HepG2 (cell line): Measurements from ENCODE around the gene CNNM4. TPM values are rescaled to one million over a fixed set of nuclear protein-coding genes. Genes with fewer than 3 reads are reported as not detected.

Experiments
- ATAC-seq: fragments of 200-7000 bp; cut with Tn5 transposase; 3 replicates; pipeline ENCODE4 v1.9.1; 2020; ENCODE audit warnings: mild to moderate bottlenecking, moderate library complexity
- BruUV-seq: library from RNA; stranded (reverse); fragments of 400-500 nt; replicated peaks from 2 replicates; lab custom pipeline; 2021; lab: Mats Ljungman, UMichigan
- CTCF ChIA-PET: fragments of 300-600 bp; formaldehyde crosslinking; extraction: SDS; loops from one replicate; lab custom pipeline; 2021; ENCODE audit warnings: low total read pairs, inconsistent platforms, low intra/inter-chr PET ratio; lab: Yijun Ruan, JAX
- POLR2A ChIA-PET: fragments of 350-600 bp; sonication (Branson Sonifier 250); formaldehyde crosslinking; loops from one replicate; lab custom pipeline; 2020; ENCODE audit warnings: antibody characterized with exemption, inconsistent platforms; lab: Yijun Ruan, JAX
- DNase-seq: peaks from one replicate; pipeline ENCODE4 v3.0.0-alpha.2; 2015; ENCODE audit warnings: low spot score
- FAIRE-seq: peaks from 3 replicates; lab custom pipeline; 2011; peaks lifted over from hg19 to GRCh38; lab: Jason Lieb, UNC
- H2AFZ ChIP-seq: one replicate; pipeline ENCODE4 v1.6.1; 2011; ENCODE audit warnings: low read length, inconsistent platforms
- H3K27ac ChIP-seq: fragments of 300-600 bp; 3 replicates; pipeline ENCODE4 v1.8.0; 2011; ENCODE audit warnings: mixed run types, mild to moderate bottlenecking, mixed read lengths, low read length, inconsistent platforms; ENCODE audit not compliant: insufficient read depth; ENCODE audit errors: extremely low read length
- H3K27me3 ChIP-seq, 2 experiments: fragments of 200-600 bp in 1 of 2; 2 replicates in 1 of 2; 3 replicates in 1 of 2; pipeline versions ENCODE4 v1.6.0 to v1.8.0; 2011; ENCODE audit warnings: low read length in 2 of 2, mild to moderate bottlenecking in 2 of 2, moderate library complexity in 2 of 2, inconsistent platforms in 1 of 2; ENCODE audit not compliant: insufficient read depth in 2 of 2, control insufficient read depth in 1 of 2
- H3K36me3 ChIP-seq, 2 experiments: fragments of 200-600 bp in 1 of 2; replicated peaks in 1 of 2; 2 replicates in 1 of 2; 3 replicates in 1 of 2; pipeline versions ENCODE4 v1.5.1 to v1.8.0; 2011; ENCODE audit warnings: low read length in 2 of 2, inconsistent platforms in 1 of 2; ENCODE audit not compliant: insufficient read depth in 2 of 2, control insufficient read depth in 1 of 2
- H3K4me1 ChIP-seq: 2 replicates; pipeline ENCODE4 v1.5.1; 2012; ENCODE audit warnings: low read length, inconsistent platforms; ENCODE audit not compliant: insufficient read depth
- H3K4me2 ChIP-seq: 2 replicates; pipeline ENCODE4 v1.6.0; 2011; ENCODE audit warnings: low read depth, low read length, inconsistent platforms
- H3K4me3 ChIP-seq, 3 experiments: fragments of 200-600 bp in 1 of 3; sonication (generic), shearing (Covaris generic) in 1 of 3; replicated peaks in 1 of 3; 2 replicates each; pipeline ENCODE4 v1.5.1; 2011 to 2016; ENCODE audit warnings: low read length in 3 of 3, inconsistent platforms in 2 of 3, low read depth in 2 of 3, mild to moderate bottlenecking in 2 of 3, control low read depth in 1 of 3, mixed read lengths in 1 of 3; ENCODE audit not compliant: insufficient read depth in 1 of 3
- H3K79me2 ChIP-seq: one replicate; pipeline ENCODE4 v1.6.1; 2011; ENCODE audit warnings: low read length, inconsistent platforms; ENCODE audit not compliant: insufficient read depth
- H3K9ac ChIP-seq: 2 replicates; pipeline ENCODE4 v1.6.0; 2011; ENCODE audit warnings: mild to moderate bottlenecking, low read depth, low read length, inconsistent platforms; ENCODE audit not compliant: insufficient read depth
- H3K9me3 ChIP-seq: 2 replicates; pipeline ENCODE4 v1.5.1; 2012; ENCODE audit warnings: mild to moderate bottlenecking, low read length
- H4K20me1 ChIP-seq: 2 replicates; pipeline ENCODE4 v1.6.0; 2011; ENCODE audit warnings: inconsistent platforms, mild to moderate bottlenecking, low read length, moderate library complexity; ENCODE audit not compliant: insufficient read depth
- CC2D1A ChIP-seq: sonication (generic); formaldehyde crosslinking; IDR thresholded peaks from 2 replicates; pipeline ENCODE4 v1.8.1; 2023; ENCODE audit warnings: mild to moderate bottlenecking, missing genetic modification reagents
- GLI4 ChIP-seq: sonication (generic); formaldehyde crosslinking; IDR thresholded peaks from 2 replicates; pipeline ENCODE4 v1.5.1; 2020; ENCODE audit warnings: missing genetic modification reagents, mild to moderate bottlenecking, moderate library complexity, borderline replicate concordance
- MAFF ChIP-seq: IDR thresholded peaks from 2 replicates; pipeline ENCODE4 v1.6.1; 2011; ENCODE audit warnings: low read depth, low read length, improper control_type of control experiment
- TOE1 ChIP-seq: sonication (generic); formaldehyde crosslinking; IDR thresholded peaks from 2 replicates; pipeline ENCODE4 v1.4.0; 2020; ENCODE audit warnings: mild to moderate bottlenecking, missing genetic modification reagents
- ZNF12 ChIP-seq: sonication (generic); formaldehyde crosslinking; IDR thresholded peaks from 2 replicates; pipeline ENCODE4 v1.5.0; 2020; ENCODE audit warnings: missing genetic modification reagents
- ZNF30 ChIP-seq: sonication (generic); formaldehyde crosslinking; IDR thresholded peaks from 2 replicates; pipeline ENCODE4 v1.5.0; 2020; ENCODE audit warnings: mild to moderate bottlenecking, missing genetic modification reagents
- ZNF557 ChIP-seq: sonication (generic); formaldehyde crosslinking; IDR thresholded peaks from 2 replicates; pipeline ENCODE4 v1.4.0; 2020; ENCODE audit warnings: missing genetic modification reagents
- ZNF777 ChIP-seq: sonication (generic); formaldehyde crosslinking; IDR thresholded peaks from 2 replicates; pipeline ENCODE4 v1.4.0; 2020; ENCODE audit warnings: missing genetic modification reagents
- ZSCAN25 ChIP-seq: sonication (generic); formaldehyde crosslinking; IDR thresholded peaks from 2 replicates; pipeline ENCODE4 v1.8.0; 2022; ENCODE audit warnings: mild to moderate bottlenecking, missing genetic modification reagents
- WGBS: methylation state at CpG from one replicate; pipeline ENCODE4 v1.1.6; 2017; ENCODE audit warnings: low lambda C conversion rate; 5-methylcytosine and 5-hydroxymethylcytosine counted together
- in situ Hi-C: cut with HindIII; loops from 2 replicates; pipeline ENCODE4 v1.10.0; 2017; ENCODE audit warnings: low pct_unique_long_range_greater_than_20kb; ENCODE audit not compliant: extremely low pct_ligation_motif_present
- intact Hi-C: fragments of 100-400 bp; cut with micrococcal nuclease; formaldehyde crosslinking; loops from one replicate; pipeline ENCODE4 v1.10.0; 2022; ENCODE audit not compliant: unreplicated experiment
- polyA plus RNA-seq, 8 experiments: library from polyadenylated mRNA; depleted of rRNA in 3 of 8; stranded (reverse) in 7 of 8; unstranded in 1 of 8; fragments of >200 nt; fragmentation: Illumina TruSeq in 4 of 8; extraction: Trizol in 4 of 8; gene quantifications; 2 replicates each; pipeline versions ENCODE4 v1.2.1 to v1.2.3, GENCODE V29; 2011 to 2016; ENCODE audit warnings: low read depth in 4 of 8, missing spikeins in 1 of 8, mixed read lengths in 1 of 8; ENCODE audit not compliant: insufficient read depth in 1 of 8
- total RNA-seq, 5 experiments: library from RNA; depleted of rRNA; stranded (reverse); fragments of >200 nt; fragmentation: Illumina TruSeq; extraction: Trizol; gene quantifications; 2 replicates each; pipeline ENCODE4 v1.2.3, GENCODE V29; 2016; ENCODE audit warnings: low read depth in 1 of 5
- TF ChIP-seq, protein P1 (sequence below): sonication (generic); formaldehyde crosslinking; IDR thresholded peaks from 2 replicates; pipeline ENCODE4 v1.5.0; 2020; ENCODE audit warnings: missing genetic modification reagents
- TF ChIP-seq, protein P2 (sequence below): sonication (generic); formaldehyde crosslinking; IDR thresholded peaks from 2 replicates; pipeline ENCODE4 v1.8.0; 2022; ENCODE audit warnings: mild to moderate bottlenecking, missing genetic modification reagents; ENCODE audit not compliant: insufficient replicate concordance
- TF ChIP-seq, protein P3 (sequence below): sonication (generic); formaldehyde crosslinking; conservative IDR thresholded peaks from 2 replicates; pipeline ENCODE4 v1.8.0; 2022; ENCODE audit warnings: mild to moderate bottlenecking, moderate library complexity, missing genetic modification reagents
- TF ChIP-seq, protein P4 (sequence below): sonication (generic); formaldehyde crosslinking; conservative IDR thresholded peaks from 2 replicates; pipeline ENCODE4 v1.4.0; 2020; ENCODE audit warnings: mild to moderate bottlenecking, missing genetic modification reagents, moderate library complexity

The CNNM4 gene
- total and polyA plus RNA-seq, 2 of the 13 experiments (the other 11 are each of a cell fraction or from before 2014, with no cell fraction given), result 5.9 to 8.4 TPM

DNA sequence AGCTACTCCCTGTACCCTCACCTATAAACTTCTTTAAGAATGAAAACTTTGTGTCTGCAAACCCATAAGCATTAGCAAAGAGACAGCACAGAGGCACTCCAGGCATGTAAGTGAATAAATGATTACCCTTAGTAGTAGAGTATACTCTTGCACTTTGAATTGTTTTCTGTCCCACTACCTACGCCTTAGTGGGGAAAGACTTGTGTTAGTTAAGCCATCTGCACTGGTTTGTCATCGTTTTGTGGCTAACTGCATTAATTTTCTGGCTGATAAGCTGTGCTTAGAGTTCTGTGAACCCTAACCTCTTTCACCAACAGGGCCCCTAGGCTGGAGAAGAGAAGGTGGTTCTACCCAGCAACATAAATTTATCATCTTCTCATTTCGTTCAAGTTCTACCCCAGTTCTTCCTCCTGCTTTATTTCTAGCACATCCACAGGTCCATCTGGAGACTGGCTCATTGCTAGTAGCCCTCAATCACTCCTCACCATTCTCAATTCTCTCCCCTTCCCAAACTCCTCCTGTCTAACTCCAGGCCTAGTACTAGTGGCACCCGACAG, 21.5 kb upstream of the CNNM4 start:
- H3K4me3 ChIP-seq, result peak overlapping the region; percentile 83 to 95 (median 86)
- H3K36me3 ChIP-seq, result peaks cover 8 to 34% of the 10 kb centered on the region in 2 experiments; a peak in 4 of 5 replicates
- WGBS, result 4% methylated on average over 4 of the region's 4 CpGs
- H3K9ac ChIP-seq, result peak overlapping the region; percentile 79
- peaks cover 25% of the 10 kb centered on the region for H3K79me2 ChIP-seq
- no peak for DNase-seq
- peak; percentile 19 for ATAC-seq
- ChIA-PET CTCF (no interaction called here), POLR2A (interaction anchor here (2.1 to 2.4 kb wide), 2 partner anchors 22 to 24 kb away, joined by 5 to 7 read pairs; partner anchors contain the start of gene CNNM4)
- no peaks in the 10 kb centered on the region for H4K20me1 ChIP-seq
- H2AFZ ChIP-seq, result no peak overlapping the region
- H3K27me3 ChIP-seq, result no peaks in the 10 kb centered on the region; a peak in 1 of 5 replicates
- in situ Hi-C loops (no loop called here), intact Hi-C loops (no loop called here)
- H3K4me2 ChIP-seq, result peak overlapping the region; percentile 94
- FAIRE-seq, result no peak
- TSS peak; percentile 74 for BruUV-seq
- peak overlapping the region; percentile 56 for H3K27ac ChIP-seq
- peaks cover 25% of the 10 kb centered on the region for H3K4me1 ChIP-seq
- H3K9me3 ChIP-seq, result no peaks in the 10 kb centered on the region
- TF ChIP-seq ZNF12 (CRISPR knock-in tag), result peak; percentile 11; the same call in 1 of the 2 replicates
- no peak for TF ChIP-seq MAFF
- TF ChIP-seq, protein P1, sequence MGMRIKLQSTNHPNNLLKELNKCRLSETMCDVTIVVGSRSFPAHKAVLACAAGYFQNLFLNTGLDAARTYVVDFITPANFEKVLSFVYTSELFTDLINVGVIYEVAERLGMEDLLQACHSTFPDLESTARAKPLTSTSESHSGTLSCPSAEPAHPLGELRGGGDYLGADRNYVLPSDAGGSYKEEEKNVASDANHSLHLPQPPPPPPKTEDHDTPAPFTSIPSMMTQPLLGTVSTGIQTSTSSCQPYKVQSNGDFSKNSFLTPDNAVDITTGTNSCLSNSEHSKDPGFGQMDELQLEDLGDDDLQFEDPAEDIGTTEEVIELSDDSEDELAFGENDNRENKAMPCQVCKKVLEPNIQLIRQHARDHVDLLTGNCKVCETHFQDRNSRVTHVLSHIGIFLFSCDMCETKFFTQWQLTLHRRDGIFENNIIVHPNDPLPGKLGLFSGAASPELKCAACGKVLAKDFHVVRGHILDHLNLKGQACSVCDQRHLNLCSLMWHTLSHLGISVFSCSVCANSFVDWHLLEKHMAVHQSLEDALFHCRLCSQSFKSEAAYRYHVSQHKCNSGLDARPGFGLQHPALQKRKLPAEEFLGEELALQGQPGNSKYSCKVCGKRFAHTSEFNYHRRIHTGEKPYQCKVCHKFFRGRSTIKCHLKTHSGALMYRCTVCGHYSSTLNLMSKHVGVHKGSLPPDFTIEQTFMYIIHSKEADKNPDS (CRISPR knock-in tag), result 0 out of 2 replicates have a peak, but pooled peaks have one; percentile 32
- TF ChIP-seq, protein P2, sequence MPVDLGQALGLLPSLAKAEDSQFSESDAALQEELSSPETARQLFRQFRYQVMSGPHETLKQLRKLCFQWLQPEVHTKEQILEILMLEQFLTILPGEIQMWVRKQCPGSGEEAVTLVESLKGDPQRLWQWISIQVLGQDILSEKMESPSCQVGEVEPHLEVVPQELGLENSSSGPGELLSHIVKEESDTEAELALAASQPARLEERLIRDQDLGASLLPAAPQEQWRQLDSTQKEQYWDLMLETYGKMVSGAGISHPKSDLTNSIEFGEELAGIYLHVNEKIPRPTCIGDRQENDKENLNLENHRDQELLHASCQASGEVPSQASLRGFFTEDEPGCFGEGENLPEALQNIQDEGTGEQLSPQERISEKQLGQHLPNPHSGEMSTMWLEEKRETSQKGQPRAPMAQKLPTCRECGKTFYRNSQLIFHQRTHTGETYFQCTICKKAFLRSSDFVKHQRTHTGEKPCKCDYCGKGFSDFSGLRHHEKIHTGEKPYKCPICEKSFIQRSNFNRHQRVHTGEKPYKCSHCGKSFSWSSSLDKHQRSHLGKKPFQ (CRISPR knock-in tag), result peak; percentile 58
- 0 out of 2 replicates have a peak, but pooled peaks have one; percentile 42 for TF ChIP-seq ZNF30
- 0 out of 2 replicates have a peak, but pooled peaks have one; percentile 22 for TF ChIP-seq ZSCAN25 (CRISPR knock-in tag)
- TF ChIP-seq CC2D1A (CRISPR knock-in tag), result no peak
- TF ChIP-seq ZNF557 (CRISPR knock-in tag), result 0 out of 2 replicates have a peak, but pooled peaks have one; percentile 13
- TF ChIP-seq TOE1 (CRISPR knock-in tag), result 0 out of 2 replicates have a peak, but pooled peaks have one; percentile 8
- TF ChIP-seq GLI4, result 0 out of 2 replicates have a peak, but pooled peaks have one; percentile 3
- TF ChIP-seq ZNF777, result no peak
- TF ChIP-seq, protein P3, sequence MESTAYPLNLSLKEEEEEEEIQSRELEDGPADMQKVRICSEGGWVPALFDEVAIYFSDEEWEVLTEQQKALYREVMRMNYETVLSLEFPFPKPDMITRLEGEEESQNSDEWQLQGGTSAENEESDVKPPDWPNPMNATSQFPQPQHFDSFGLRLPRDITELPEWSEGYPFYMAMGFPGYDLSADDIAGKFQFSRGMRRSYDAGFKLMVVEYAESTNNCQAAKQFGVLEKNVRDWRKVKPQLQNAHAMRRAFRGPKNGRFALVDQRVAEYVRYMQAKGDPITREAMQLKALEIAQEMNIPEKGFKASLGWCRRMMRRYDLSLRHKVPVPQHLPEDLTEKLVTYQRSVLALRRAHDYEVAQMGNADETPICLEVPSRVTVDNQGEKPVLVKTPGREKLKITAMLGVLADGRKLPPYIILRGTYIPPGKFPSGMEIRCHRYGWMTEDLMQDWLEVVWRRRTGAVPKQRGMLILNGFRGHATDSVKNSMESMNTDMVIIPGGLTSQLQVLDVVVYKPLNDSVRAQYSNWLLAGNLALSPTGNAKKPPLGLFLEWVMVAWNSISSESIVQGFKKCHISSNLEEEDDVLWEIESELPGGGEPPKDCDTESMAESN (CRISPR knock-in tag), result 0 out of 2 replicates have a peak, but pooled peaks have one; percentile 13
- TF ChIP-seq, protein P4, sequence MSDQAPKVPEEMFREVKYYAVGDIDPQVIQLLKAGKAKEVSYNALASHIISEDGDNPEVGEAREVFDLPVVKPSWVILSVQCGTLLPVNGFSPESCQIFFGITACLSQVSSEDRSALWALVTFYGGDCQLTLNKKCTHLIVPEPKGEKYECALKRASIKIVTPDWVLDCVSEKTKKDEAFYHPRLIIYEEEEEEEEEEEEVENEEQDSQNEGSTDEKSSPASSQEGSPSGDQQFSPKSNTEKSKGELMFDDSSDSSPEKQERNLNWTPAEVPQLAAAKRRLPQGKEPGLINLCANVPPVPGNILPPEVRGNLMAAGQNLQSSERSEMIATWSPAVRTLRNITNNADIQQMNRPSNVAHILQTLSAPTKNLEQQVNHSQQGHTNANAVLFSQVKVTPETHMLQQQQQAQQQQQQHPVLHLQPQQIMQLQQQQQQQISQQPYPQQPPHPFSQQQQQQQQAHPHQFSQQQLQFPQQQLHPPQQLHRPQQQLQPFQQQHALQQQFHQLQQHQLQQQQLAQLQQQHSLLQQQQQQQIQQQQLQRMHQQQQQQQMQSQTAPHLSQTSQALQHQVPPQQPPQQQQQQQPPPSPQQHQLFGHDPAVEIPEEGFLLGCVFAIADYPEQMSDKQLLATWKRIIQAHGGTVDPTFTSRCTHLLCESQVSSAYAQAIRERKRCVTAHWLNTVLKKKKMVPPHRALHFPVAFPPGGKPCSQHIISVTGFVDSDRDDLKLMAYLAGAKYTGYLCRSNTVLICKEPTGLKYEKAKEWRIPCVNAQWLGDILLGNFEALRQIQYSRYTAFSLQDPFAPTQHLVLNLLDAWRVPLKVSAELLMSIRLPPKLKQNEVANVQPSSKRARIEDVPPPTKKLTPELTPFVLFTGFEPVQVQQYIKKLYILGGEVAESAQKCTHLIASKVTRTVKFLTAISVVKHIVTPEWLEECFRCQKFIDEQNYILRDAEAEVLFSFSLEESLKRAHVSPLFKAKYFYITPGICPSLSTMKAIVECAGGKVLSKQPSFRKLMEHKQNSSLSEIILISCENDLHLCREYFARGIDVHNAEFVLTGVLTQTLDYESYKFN (CRISPR knock-in tag), result peak; percentile 22; the same call in 1 of the 2 replicates
